Activated naive CD4-positive, alpha-beta T cell treated with anti-CD3 and anti-CD28 coated beads, Interleukin-2, amount 50 U/mL, for 24 hours (primary cell): ENCODE results near the gene HOXC10.
A peak's percentile ranks its signal among the peaks of the same experiment; 100 is the strongest.

Source experiments
- H3K27ac Mint-ChIP-seq: one replicate; pipeline ENCODE4 v1.8.0; 2021; ENCODE audit warnings: mild to moderate bottlenecking, mixed read lengths
- H3K27me3 Mint-ChIP-seq: one replicate; pipeline ENCODE4 v1.8.0; 2021; ENCODE audit warnings: mixed read lengths
- H3K36me3 Mint-ChIP-seq: one replicate; pipeline ENCODE4 v1.8.0; 2021; ENCODE audit warnings: mixed read lengths
- H3K4me1 Mint-ChIP-seq: one replicate; pipeline ENCODE4 v1.8.0; 2021; ENCODE audit warnings: mixed read lengths
- H3K4me3 Mint-ChIP-seq: one replicate; pipeline ENCODE4 v1.8.0; 2021; ENCODE audit warnings: mild to moderate bottlenecking, mixed read lengths
- H3K9me3 Mint-ChIP-seq: one replicate; pipeline ENCODE4 v1.8.0; 2021; ENCODE audit warnings: mixed read lengths

The HOXC10 gene

GRCh38 chr12:54005531-54005852 lies 20.5 kb downstream of the HOXC10 start:
- Mint-ChIP-seq H3K27ac (peak overlapping the region; percentile 17), H3K4me3 (no peak overlapping the region), H3K36me3 (no peaks in the 10 kb centered on the region), H3K4me1 (peaks cover 29% of the 10 kb centered on the region), H3K9me3 (no peaks in the 10 kb centered on the region), H3K27me3 (peaks cover 78% of the 10 kb centered on the region)

- H3K36me3 Mint-ChIP-seq, result no peaks in the 10 kb centered on the region
- peak overlapping the region; percentile 88 for H3K4me3 Mint-ChIP-seq
- H3K9me3 Mint-ChIP-seq, result no peaks in the 10 kb centered on the region
- H3K4me1 Mint-ChIP-seq, result peaks cover 31% of the 10 kb centered on the region
- no peak overlapping the region for H3K27ac Mint-ChIP-seq
- peaks cover 79% of the 10 kb centered on the region for H3K27me3 Mint-ChIP-seq
Measured at GRCh38 chr12:54005853-54006558, 21.1 kb downstream of the HOXC10 start.

- H3K36me3 Mint-ChIP-seq, result no peaks in the 10 kb centered on the region
- no peak overlapping the region for H3K27ac Mint-ChIP-seq
- H3K27me3 Mint-ChIP-seq, result peaks cover 78% of the 10 kb centered on the region
- H3K4me3 Mint-ChIP-seq, result peak overlapping the region; percentile 88
- H3K4me1 Mint-ChIP-seq, result peaks cover 37% of the 10 kb centered on the region
- H3K9me3 Mint-ChIP-seq, result no peaks in the 10 kb centered on the region
Measured at GRCh38 chr12:54006559-54007220, 21.7 kb downstream of the HOXC10 start.

GRCh38 chr12:54007538-54008259 lies 22.8 kb downstream of the HOXC10 start:
- H3K36me3 Mint-ChIP-seq, result no peaks in the 10 kb centered on the region
- no peak overlapping the region for H3K27ac Mint-ChIP-seq
- no peak overlapping the region for H3K4me3 Mint-ChIP-seq
- no peaks in the 10 kb centered on the region for H3K9me3 Mint-ChIP-seq
- peaks cover 76% of the 10 kb centered on the region for H3K27me3 Mint-ChIP-seq
- H3K4me1 Mint-ChIP-seq, result peaks cover 39% of the 10 kb centered on the region

- Mint-ChIP-seq H3K27me3 (peaks cover 76% of the 10 kb centered on the region), H3K4me3 (peak overlapping the region; percentile 26), H3K36me3 (no peaks in the 10 kb centered on the region), H3K27ac (no peak overlapping the region), H3K4me1 (peaks cover 39% of the 10 kb centered on the region), H3K9me3 (no peaks in the 10 kb centered on the region)
Measured at GRCh38 chr12:54008260-54008552, 23.3 kb downstream of the HOXC10 start.

- Mint-ChIP-seq H3K4me3 (peak overlapping the region; percentile 80), H3K36me3 (no peaks in the 10 kb centered on the region), H3K27ac (peak overlapping the region; percentile 51), H3K27me3 (peaks cover 70% of the 10 kb centered on the region), H3K4me1 (peaks cover 39% of the 10 kb centered on the region), H3K9me3 (no peaks in the 10 kb centered on the region)
Measured at GRCh38 chr12:54009171-54010052, 24.5 kb downstream of the HOXC10 start.

GRCh38 chr12:54010053-54010971 lies 25.4 kb downstream of the HOXC10 start:
- H3K36me3 Mint-ChIP-seq, result no peaks in the 10 kb centered on the region

GRCh38 chr12:54010972-54011664 lies 26.2 kb downstream of the HOXC10 start:
- Mint-ChIP-seq H3K9me3 (no peaks in the 10 kb centered on the region), H3K4me3 (peak overlapping the region; percentile 15), H3K27ac (no peak overlapping the region), H3K4me1 (peaks cover 38% of the 10 kb centered on the region), H3K27me3 (peaks cover 70% of the 10 kb centered on the region), H3K36me3 (no peaks in the 10 kb centered on the region)

More at GRCh38 chr12:54010053-54010971, 25.4 kb downstream of the HOXC10 start:
- Mint-ChIP-seq H3K4me1 (peaks cover 46% of the 10 kb centered on the region), H3K4me3 (peak overlapping the region; percentile 53), H3K9me3 (no peaks in the 10 kb centered on the region), H3K27ac (no peak overlapping the region), H3K27me3 (peaks cover 73% of the 10 kb centered on the region)

- Mint-ChIP-seq H3K4me3 (no peak overlapping the region), H3K9me3 (no peaks in the 10 kb centered on the region), H3K4me1 (peaks cover 35% of the 10 kb centered on the region), H3K36me3 (no peaks in the 10 kb centered on the region), H3K27me3 (peaks cover 64% of the 10 kb centered on the region), H3K27ac (peak overlapping the region; percentile 76)
Measured at GRCh38 chr12:54011665-54012532, 27.0 kb downstream of the HOXC10 start.

GRCh38 chr12:54012631-54013409 lies 27.9 kb downstream of the HOXC10 start:
- Mint-ChIP-seq H3K4me1 (peaks cover 38% of the 10 kb centered on the region), H3K9me3 (no peaks in the 10 kb centered on the region), H3K27me3 (peaks cover 62% of the 10 kb centered on the region), H3K36me3 (no peaks in the 10 kb centered on the region), H3K27ac (no peak overlapping the region), H3K4me3 (no peak overlapping the region)

- Mint-ChIP-seq H3K4me1 (peaks cover 37% of the 10 kb centered on the region), H3K4me3 (no peak overlapping the region), H3K9me3 (no peaks in the 10 kb centered on the region), H3K27ac (no peak overlapping the region), H3K36me3 (no peaks in the 10 kb centered on the region), H3K27me3 (peaks cover 57% of the 10 kb centered on the region)
Measured at GRCh38 chr12:54014377-54015017, 29.6 kb downstream of the HOXC10 start.

GRCh38 chr12:54015018-54015931 lies 30.3 kb downstream of the HOXC10 start:
- Mint-ChIP-seq H3K4me1 (peaks cover 36% of the 10 kb centered on the region), H3K27ac (no peak overlapping the region), H3K27me3 (peaks cover 57% of the 10 kb centered on the region), H3K9me3 (no peaks in the 10 kb centered on the region), H3K36me3 (peaks cover 1% of the 10 kb centered on the region), H3K4me3 (no peak overlapping the region)
